Activated CD8-positive, alpha-beta T cell treated with anti-CD3 and anti-CD28 coated beads for 36 hours (primary cell): ENCODE measurements around the gene MRTO4. TPM values are rescaled to one million over a fixed set of nuclear protein-coding genes. Genes with fewer than 3 reads are reported as not detected.
"Not testable (repeated sequence)": the region's sequence is repeated elsewhere in the genome, so short reads cannot be mapped to it uniquely, and the experiment has no call there.

Experiments
- ATAC-seq: fragments of 200-7000 bp; cut with Tn5 transposase; one replicate; pipeline ENCODE4 v1.10.0; 2021; ENCODE audit warnings: mild to moderate bottlenecking, moderate library complexity
- CTCF ChIA-PET: fragments of 350-600 bp; sonication (Branson Sonifier 250); formaldehyde crosslinking; loops from one replicate; lab custom pipeline; 2021; ENCODE audit warnings: antibody characterized with exemption; lab: Charles Lee
- POLR2A ChIA-PET: fragments of 350-600 bp; sonication (Branson Sonifier 250); formaldehyde crosslinking; loops from one replicate; lab custom pipeline; 2021; ENCODE audit warnings: antibody characterized with exemption; lab: Charles Lee
- DNase-seq: peaks from one replicate; pipeline ENCODE4 v3.0.0-alpha.2; 2020
- H3K27ac Mint-ChIP-seq: one replicate; pipeline ENCODE4 v1.8.0; 2021; ENCODE audit warnings: mild to moderate bottlenecking, mixed read lengths
- H3K27me3 Mint-ChIP-seq: one replicate; pipeline ENCODE4 v1.8.0; 2021; ENCODE audit warnings: mixed read lengths
- H3K36me3 Mint-ChIP-seq: one replicate; pipeline ENCODE4 v1.8.0; 2021; ENCODE audit warnings: low read depth, mixed read lengths
- H3K4me1 Mint-ChIP-seq: one replicate; pipeline ENCODE4 v1.8.0; 2021; ENCODE audit warnings: low read depth, mixed read lengths
- H3K4me3 Mint-ChIP-seq: one replicate; pipeline ENCODE4 v1.8.0; 2021; ENCODE audit warnings: mild to moderate bottlenecking, moderate library complexity, mixed read lengths
- H3K9me3 Mint-ChIP-seq: one replicate; pipeline ENCODE4 v1.8.0; 2021; ENCODE audit warnings: mixed read lengths
- intact Hi-C: fragments of 100-400 bp; cut with micrococcal nuclease; formaldehyde crosslinking; loops from one replicate; pipeline ENCODE4 v1.10.0; 2022
- total RNA-seq, 2 experiments: library from RNA; stranded (reverse); gene quantifications; one replicate each; pipeline ENCODE4 v1.2.3, GENCODE V29; 2021
- TF ChIP-seq, protein P1 (sequence below): fragments of 200-600 bp; IDR thresholded peaks from one replicate; pipeline ENCODE4 v1.8.0; 2022; ENCODE audit warnings: antibody characterized with exemption, mild to moderate bottlenecking

The MRTO4 gene
- total RNA-seq, 2 experiments from 2014 or later = 90.9 to 93.4 TPM

DNA sequence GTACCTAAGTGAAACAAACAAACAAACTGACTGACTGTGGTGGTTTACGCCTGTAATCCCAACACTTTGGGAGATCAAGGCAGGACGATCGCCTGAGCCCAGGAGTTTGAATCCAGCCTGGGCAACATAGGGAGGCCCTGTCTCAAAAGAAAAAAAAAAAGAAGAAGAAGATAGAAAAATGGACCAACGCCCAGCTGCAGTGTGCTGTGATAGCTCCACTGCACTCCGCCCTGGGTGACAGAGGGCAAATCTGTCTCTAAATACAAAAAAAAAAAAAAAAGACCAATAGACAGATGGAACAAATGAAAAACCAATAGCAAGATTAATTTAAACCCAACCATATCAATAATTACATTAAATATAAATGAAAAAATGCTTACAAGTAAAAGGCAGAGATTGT is 23.0 kb downstream of the MRTO4 start:
- CTCF ChIA-PET = no interaction called here
- TF ChIP-seq, protein P1, sequence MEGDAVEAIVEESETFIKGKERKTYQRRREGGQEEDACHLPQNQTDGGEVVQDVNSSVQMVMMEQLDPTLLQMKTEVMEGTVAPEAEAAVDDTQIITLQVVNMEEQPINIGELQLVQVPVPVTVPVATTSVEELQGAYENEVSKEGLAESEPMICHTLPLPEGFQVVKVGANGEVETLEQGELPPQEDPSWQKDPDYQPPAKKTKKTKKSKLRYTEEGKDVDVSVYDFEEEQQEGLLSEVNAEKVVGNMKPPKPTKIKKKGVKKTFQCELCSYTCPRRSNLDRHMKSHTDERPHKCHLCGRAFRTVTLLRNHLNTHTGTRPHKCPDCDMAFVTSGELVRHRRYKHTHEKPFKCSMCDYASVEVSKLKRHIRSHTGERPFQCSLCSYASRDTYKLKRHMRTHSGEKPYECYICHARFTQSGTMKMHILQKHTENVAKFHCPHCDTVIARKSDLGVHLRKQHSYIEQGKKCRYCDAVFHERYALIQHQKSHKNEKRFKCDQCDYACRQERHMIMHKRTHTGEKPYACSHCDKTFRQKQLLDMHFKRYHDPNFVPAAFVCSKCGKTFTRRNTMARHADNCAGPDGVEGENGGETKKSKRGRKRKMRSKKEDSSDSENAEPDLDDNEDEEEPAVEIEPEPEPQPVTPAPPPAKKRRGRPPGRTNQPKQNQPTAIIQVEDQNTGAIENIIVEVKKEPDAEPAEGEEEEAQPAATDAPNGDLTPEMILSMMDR = no peak
- peaks cover 2% of the 10 kb centered on the region for H3K4me1 Mint-ChIP-seq
- H3K36me3 Mint-ChIP-seq = peaks cover 2% of the 10 kb centered on the region
- no peak overlapping the region for H3K4me3 Mint-ChIP-seq
- intact Hi-C loops = no loop called here
- POLR2A ChIA-PET = interaction anchor here (0.6 kb wide), 1 partner anchor 549 kb away, joined by 5 read pairs; no protein-coding TSS in a partner anchor
- no peak for DNase-seq
- peaks cover 6% of the 10 kb centered on the region for H3K9me3 Mint-ChIP-seq
- H3K27ac Mint-ChIP-seq = no peak overlapping the region
- peaks cover 13% of the 10 kb centered on the region for H3K27me3 Mint-ChIP-seq
- ATAC-seq = no peak

DNA sequence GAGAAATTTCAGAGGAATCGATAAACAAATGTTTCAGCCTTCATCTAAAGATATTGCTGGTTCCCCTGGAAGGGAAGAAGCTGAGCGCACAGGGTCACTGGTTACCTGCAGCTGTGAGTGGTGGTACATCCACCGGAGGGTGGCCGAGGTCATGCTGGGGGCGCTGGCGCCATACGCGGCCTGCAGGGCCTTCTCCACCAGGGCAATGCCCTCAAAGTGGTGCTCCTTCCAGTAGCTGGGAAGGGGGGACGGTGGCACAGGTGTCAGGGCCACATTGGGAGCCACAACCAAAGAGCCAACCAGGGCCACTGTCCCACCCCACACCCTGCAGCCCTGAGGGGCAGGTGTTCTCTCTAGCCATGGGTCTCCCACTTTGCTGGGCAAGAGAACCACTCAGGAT is 32.3 kb downstream of the MRTO4 start:
- no peak overlapping the region for H3K27ac Mint-ChIP-seq
- intact Hi-C loops = no loop called here
- peaks cover 3% of the 10 kb centered on the region for H3K4me1 Mint-ChIP-seq
- no peaks in the 10 kb centered on the region for H3K9me3 Mint-ChIP-seq
- H3K4me3 Mint-ChIP-seq = no peak overlapping the region
- H3K36me3 Mint-ChIP-seq = no peaks in the 10 kb centered on the region
- TF ChIP-seq, protein P1 = no peak
- DNase-seq (no peak), ATAC-seq (no peak)
- ChIA-PET CTCF (no interaction called here), POLR2A (no interaction called here)
- H3K27me3 Mint-ChIP-seq = peaks cover 6% of the 10 kb centered on the region

DNA sequence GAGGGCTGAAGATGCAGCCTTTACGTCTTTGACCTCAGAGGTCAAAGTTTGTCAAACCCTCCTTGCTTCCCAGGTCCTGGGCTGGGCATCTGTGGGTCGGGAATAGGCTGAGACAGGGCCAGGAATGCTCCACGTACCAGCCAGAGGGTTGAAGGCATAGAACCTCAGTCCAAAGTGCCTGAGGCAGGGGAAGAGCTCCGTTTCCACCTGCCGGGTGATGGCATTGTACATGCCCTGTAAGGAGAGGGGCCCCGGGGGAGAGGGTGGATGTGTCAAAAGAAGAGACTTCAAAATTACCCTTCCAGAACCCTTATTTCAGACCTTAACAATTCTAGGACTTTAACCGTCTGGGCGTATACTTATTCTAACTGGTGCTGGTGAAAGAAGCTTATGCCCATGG is 33.3 kb downstream of the MRTO4 start:
- TF ChIP-seq, protein P1 = no peak
- H3K4me1 Mint-ChIP-seq = peaks cover 3% of the 10 kb centered on the region
- H3K4me3 Mint-ChIP-seq = no peak overlapping the region
- no peak for DNase-seq
- ChIA-PET CTCF (no interaction called here), POLR2A (no interaction called here)
- H3K9me3 Mint-ChIP-seq = no peaks in the 10 kb centered on the region
- ATAC-seq = no peak
- no peak overlapping the region for H3K27ac Mint-ChIP-seq
- intact Hi-C loops = no loop called here
- H3K27me3 Mint-ChIP-seq = peaks cover 14% of the 10 kb centered on the region
- no peaks in the 10 kb centered on the region for H3K36me3 Mint-ChIP-seq

DNA sequence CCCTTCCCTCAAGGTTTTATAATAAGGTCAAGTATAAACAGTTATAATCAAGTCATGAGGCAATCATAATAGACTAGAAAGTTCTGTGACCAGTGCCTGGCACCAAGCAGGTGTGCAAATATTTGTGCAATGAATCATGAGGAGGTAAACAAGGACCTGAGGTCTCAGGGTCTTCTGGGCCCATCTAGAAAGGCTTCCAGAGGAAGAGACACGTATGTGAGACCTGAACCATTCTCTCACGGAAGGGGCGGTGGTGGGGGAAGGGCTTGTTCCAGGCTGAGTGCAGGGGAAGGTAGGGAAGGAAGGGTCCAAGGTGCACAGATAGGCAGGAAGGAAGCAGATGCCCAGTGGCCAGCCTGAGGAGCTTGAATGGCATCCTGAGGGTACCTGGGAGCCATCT is 33.8 kb downstream of the MRTO4 start:
- H3K9me3 Mint-ChIP-seq, DNase-seq, H3K4me3 Mint-ChIP-seq, POLR2A ChIA-PET, intact Hi-C loops, H3K36me3 Mint-ChIP-seq, CTCF ChIA-PET, ATAC-seq, H3K4me1 Mint-ChIP-seq, H3K27ac Mint-ChIP-seq: not testable (repeated sequence)
- H3K27me3 Mint-ChIP-seq = peaks cover 14% of the 10 kb centered on the region

GRCh38 chr1:19285807-19286206 is 34.2 kb downstream of the MRTO4 start:
- ATAC-seq, H3K27ac Mint-ChIP-seq, POLR2A ChIA-PET, DNase-seq, H3K36me3 Mint-ChIP-seq, intact Hi-C loops, H3K4me1 Mint-ChIP-seq, CTCF ChIA-PET, H3K9me3 Mint-ChIP-seq, H3K4me3 Mint-ChIP-seq: not testable (repeated sequence)
- H3K27me3 Mint-ChIP-seq = peaks cover 14% of the 10 kb centered on the region

GRCh38 chr1:19287436-19288185 is 36.0 kb downstream of the MRTO4 start:
- Mint-ChIP-seq H3K36me3 (no peaks in the 10 kb centered on the region), H3K27ac (no peak overlapping the region), H3K4me3 (peak overlapping the region; percentile 9), H3K9me3 (no peaks in the 10 kb centered on the region), H3K4me1 (peaks cover 3% of the 10 kb centered on the region), H3K27me3 (peaks cover 14% of the 10 kb centered on the region)
- intact Hi-C loops = no loop called here
- ATAC-seq = no peak
- ChIA-PET POLR2A (interaction anchor here (1.0 to 2.0 kb wide), 2 partner anchors 24 to 36 kb away, joined by 3 to 10 read pairs; partner anchors contain the start of genes AKR7A2, EMC1, MRTO4 and SLC66A1), CTCF (no interaction called here)
- no peak for DNase-seq
- TF ChIP-seq, protein P1 = no peak

- intact Hi-C loops, H3K27ac Mint-ChIP-seq, H3K4me1 Mint-ChIP-seq, H3K36me3 Mint-ChIP-seq, H3K9me3 Mint-ChIP-seq: not testable (repeated sequence)
- peak within 1 kb of the TSS; percentile 56 for H3K4me3 Mint-ChIP-seq
- POLR2A ChIA-PET = interaction anchor here (0.6 to 2.0 kb wide), 5 partner anchors 11 to 47 kb away, joined by 3 to 10 read pairs (median 3); partner anchors contain the start of genes AKR7A2, EMC1, MRTO4 and SLC66A1
- ATAC-seq (peak; percentile 97), DNase-seq (peak; percentile 81)
- H3K27me3 Mint-ChIP-seq = peaks cover 14% of the 10 kb centered on the region
- CTCF ChIA-PET = interaction anchor here (1.4 kb wide), 1 partner anchor 374 kb away, joined by 5 read pairs; no protein-coding TSS in a partner anchor
Observed at GRCh38 chr1:19288324-19289241, 37.0 kb downstream of the MRTO4 start, which contains the start of gene AKR7A3. TSS of gene AKR7A3 (minus strand) at chr1:19288770. CDS start at chr1:19288709, 61 bp downstream.
